Activated CD8-positive, alpha-beta T cell treated with anti-CD3 and anti-CD28 coated beads, Interleukin-2, amount 10 ng/mL, durations not matched to agents 7 days and 5 days (primary cell): Measurements from ENCODE around the gene SARS1. TPM values are rescaled to one million over a fixed set of nuclear protein-coding genes. Genes with fewer than 3 reads are reported as not detected.

Experiments
- ATAC-seq: fragments of 150-1000 bp; cut with Tn5 transposase; one replicate; pipeline ENCODE4 v1.10.0; 2021; ENCODE audit warnings: moderate library complexity
- CTCF ChIA-PET: fragments of 350-600 bp; sonication (Branson Sonifier 250); formaldehyde crosslinking; loops from one replicate; lab custom pipeline; 2021; ENCODE audit warnings: antibody characterized with exemption; lab: Charles Lee
- POLR2A ChIA-PET: fragments of 350-600 bp; sonication (Branson Sonifier 250); formaldehyde crosslinking; loops from one replicate; lab custom pipeline; 2021; ENCODE audit warnings: antibody characterized with exemption; lab: Charles Lee
- DNase-seq: peaks from one replicate; pipeline ENCODE4 v3.0.0-alpha.2; 2020
- H3K27ac Mint-ChIP-seq: one replicate; pipeline ENCODE4 v1.8.0; 2021; ENCODE audit warnings: mild to moderate bottlenecking, mixed read lengths
- H3K27me3 Mint-ChIP-seq: one replicate; pipeline ENCODE4 v1.8.0; 2021; ENCODE audit warnings: low read depth, mixed read lengths
- H3K36me3 Mint-ChIP-seq: one replicate; pipeline ENCODE4 v1.8.0; 2021; ENCODE audit warnings: low read depth, mixed read lengths
- H3K4me1 Mint-ChIP-seq: one replicate; pipeline ENCODE4 v1.8.0; 2021; ENCODE audit warnings: low read depth, mixed read lengths
- H3K4me3 Mint-ChIP-seq: one replicate; pipeline ENCODE4 v1.8.0; 2021; ENCODE audit warnings: mild to moderate bottlenecking, mixed read lengths
- H3K9me3 Mint-ChIP-seq: one replicate; pipeline ENCODE4 v1.8.0; 2022; ENCODE audit warnings: mixed read lengths; ENCODE audit not compliant: insufficient read depth
- total RNA-seq, 2 experiments: library from RNA; stranded (reverse); gene quantifications; one replicate each; pipeline ENCODE4 v1.2.3, GENCODE V29; 2021

Gene SARS1
- total RNA-seq, 2 experiments from 2014 or later = 145 to 157 TPM

DNA sequence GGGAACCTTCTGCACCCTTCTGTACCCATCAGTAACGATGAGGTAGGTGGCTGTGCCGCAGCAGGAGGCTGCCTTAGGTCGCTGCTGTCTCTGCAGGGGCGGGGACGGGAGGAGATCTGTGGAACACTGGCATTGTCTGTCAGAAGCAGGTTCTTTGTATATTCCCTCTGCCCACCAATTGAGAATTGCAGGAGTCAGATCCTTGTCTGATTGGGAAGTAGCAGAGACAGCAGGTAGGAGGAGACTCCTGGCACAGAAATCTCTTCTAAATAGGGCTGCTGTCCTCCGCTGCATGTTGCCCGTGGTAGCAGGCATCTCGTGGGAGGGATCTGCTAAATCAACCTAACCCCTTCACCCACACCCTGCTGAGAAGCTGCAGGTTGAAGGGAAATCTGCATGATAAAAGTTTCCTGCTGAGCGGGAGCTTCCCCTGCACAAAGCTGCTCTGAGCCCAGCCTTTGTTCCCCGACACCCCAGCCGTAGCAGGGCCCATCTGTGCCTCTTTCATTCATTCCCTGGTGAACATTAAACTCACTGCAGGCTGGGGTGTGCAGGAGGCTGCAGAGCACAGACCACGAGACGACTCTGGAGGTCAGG is 15.9 kb downstream of the SARS1 start:
- Mint-ChIP-seq H3K4me3 (no peak overlapping the region), H3K36me3 (peaks cover 67% of the 10 kb centered on the region), H3K27me3 (no peaks in the 10 kb centered on the region), H3K9me3 (no peaks in the 10 kb centered on the region), H3K4me1 (peaks cover 5% of the 10 kb centered on the region), H3K27ac (no peak overlapping the region)
- ChIA-PET CTCF (no interaction called here), POLR2A (no interaction called here)
- ATAC-seq (no peak), DNase-seq (no peak)

DNA sequence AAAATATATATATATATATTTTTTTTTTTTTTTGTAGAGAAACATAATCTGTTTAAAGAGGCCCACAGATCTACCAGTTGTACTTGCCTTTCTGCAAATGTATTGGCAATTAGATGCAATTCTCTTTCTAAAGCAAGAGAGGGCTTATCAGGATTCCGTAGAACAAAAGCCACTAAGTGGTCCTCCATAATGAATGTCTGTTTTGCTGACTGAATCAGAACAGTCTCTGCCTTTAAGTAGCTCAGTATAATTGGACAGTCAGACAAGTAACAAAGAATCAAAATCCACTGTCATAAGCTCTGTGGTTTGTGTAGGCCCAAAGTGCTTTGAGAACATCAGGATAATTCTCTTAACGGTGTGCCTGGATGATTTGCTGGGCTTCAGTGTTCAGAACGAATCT is 17.3 kb downstream of the SARS1 start:
- peaks cover 68% of the 10 kb centered on the region for H3K36me3 Mint-ChIP-seq
- H3K9me3 Mint-ChIP-seq = no peaks in the 10 kb centered on the region
- H3K4me1 Mint-ChIP-seq = peaks cover 14% of the 10 kb centered on the region
- ChIA-PET CTCF (no interaction called here), POLR2A (no interaction called here)
- no peak overlapping the region for H3K27ac Mint-ChIP-seq
- DNase-seq = no peak
- no peak overlapping the region for H3K4me3 Mint-ChIP-seq
- H3K27me3 Mint-ChIP-seq = no peaks in the 10 kb centered on the region
- no peak for ATAC-seq

DNA sequence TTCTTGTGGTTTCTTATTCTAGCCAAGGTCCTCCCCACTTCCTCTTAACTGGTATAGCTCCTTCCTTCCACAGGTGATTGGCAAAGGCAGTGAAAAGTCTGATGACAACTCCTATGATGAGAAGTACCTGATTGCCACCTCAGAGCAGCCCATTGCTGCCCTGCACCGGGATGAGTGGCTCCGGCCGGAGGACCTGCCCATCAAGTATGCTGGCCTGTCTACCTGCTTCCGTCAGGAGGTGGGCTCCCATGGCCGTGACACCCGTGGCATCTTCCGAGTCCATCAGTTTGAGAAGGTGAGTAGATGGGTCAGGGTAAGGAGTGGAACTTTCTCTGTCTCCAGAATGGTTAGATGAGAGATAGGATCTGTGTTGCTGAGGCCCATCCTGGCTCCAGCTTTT is 21.4 kb downstream of the SARS1 start:
- Mint-ChIP-seq H3K27ac (peak overlapping the region; percentile 4), H3K36me3 (peaks cover 64% of the 10 kb centered on the region), H3K4me1 (peaks cover 14% of the 10 kb centered on the region), H3K27me3 (no peaks in the 10 kb centered on the region), H3K9me3 (no peaks in the 10 kb centered on the region), H3K4me3 (no peak overlapping the region)
- DNase-seq = no peak
- ChIA-PET CTCF (no interaction called here), POLR2A (no interaction called here)
- no peak for ATAC-seq

DNA sequence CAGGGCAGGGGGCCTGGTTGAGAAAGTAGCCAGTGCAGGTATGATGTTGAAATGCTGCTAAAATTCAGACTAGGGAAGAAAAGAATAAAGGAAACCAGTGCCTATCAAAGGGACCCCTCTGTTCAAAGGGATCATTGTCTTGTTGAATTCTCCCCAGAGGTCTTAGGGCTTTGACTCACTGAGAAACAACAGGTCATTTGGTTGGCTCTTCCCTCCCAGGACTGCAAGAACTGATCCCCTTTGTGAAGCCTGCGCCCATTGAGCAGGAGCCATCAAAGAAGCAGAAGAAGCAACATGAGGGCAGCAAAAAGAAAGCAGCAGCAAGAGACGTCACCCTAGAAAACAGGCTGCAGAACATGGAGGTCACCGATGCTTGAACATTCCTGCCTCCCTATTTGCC is 23.8 kb downstream of the SARS1 start:
- ChIA-PET CTCF (interaction anchor here (1.0 kb wide), 1 partner anchor 12 kb away, joined by 3 read pairs; the partner anchor contains the start of gene CELSR2), POLR2A (interaction anchor here (1.2 kb wide), 1 partner anchor 12 kb away, joined by 3 read pairs; the partner anchor contains the start of gene CELSR2)
- Mint-ChIP-seq H3K27ac (no peak overlapping the region), H3K27me3 (peaks cover 9% of the 10 kb centered on the region), H3K36me3 (peaks cover 46% of the 10 kb centered on the region), H3K4me1 (peaks cover 19% of the 10 kb centered on the region), H3K9me3 (no peaks in the 10 kb centered on the region), H3K4me3 (no peak overlapping the region)
- no peak for DNase-seq
- no peak for ATAC-seq

DNA sequence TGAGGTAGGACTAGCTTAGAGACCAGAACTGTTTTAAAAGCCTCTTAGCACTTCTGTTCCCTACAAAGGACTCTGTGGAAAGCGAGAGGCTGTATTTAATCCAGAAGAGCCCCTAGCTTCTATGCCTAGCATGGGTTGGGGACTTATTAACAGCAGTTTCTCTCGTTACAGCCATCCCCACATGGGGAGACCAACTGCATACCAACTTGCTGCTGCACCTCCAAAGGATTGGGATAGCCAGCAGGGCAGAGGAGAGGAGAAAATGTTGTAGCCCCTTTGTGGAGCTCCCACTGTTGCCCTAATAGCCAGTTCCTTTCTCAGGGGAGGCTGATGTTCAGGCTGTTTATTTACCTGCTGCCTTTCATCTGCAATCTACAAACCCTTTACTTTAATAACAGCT is 24.7 kb downstream of the SARS1 start:
- H3K27me3 Mint-ChIP-seq = peaks cover 10% of the 10 kb centered on the region
- H3K36me3 Mint-ChIP-seq = peaks cover 40% of the 10 kb centered on the region
- no peak overlapping the region for H3K4me3 Mint-ChIP-seq
- ChIA-PET POLR2A (no interaction called here), CTCF (interaction anchor here (0.9 to 2.5 kb wide), 5 partner anchors 9 to 191 kb away, joined by 3 to 15 read pairs (median 3); no protein-coding TSS in a partner anchor)
- ATAC-seq (no peak), DNase-seq (no peak)
- H3K27ac Mint-ChIP-seq = no peak overlapping the region
- peaks cover 19% of the 10 kb centered on the region for H3K4me1 Mint-ChIP-seq
- H3K9me3 Mint-ChIP-seq = no peaks in the 10 kb centered on the region

DNA sequence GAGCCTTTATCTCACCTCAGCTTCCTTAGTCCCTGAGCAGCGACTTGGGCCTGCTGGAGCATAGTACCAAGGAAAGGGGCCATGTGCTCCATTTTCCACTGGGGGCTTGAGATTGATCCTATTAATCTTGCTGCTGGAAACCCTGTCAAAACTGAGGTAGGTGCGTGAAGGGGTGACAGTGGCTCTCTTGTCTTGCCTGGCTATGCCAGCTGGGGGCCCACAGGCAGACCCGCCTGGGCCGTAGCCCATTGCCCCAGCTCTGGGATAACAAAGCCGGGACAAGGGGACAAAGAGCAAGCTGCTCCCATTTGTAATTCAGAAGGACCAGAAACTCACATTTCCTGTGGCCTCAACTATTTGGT is 25.3 kb downstream of the SARS1 start:
- Mint-ChIP-seq H3K27me3 (peaks cover 10% of the 10 kb centered on the region), H3K9me3 (no peaks in the 10 kb centered on the region), H3K36me3 (peaks cover 40% of the 10 kb centered on the region), H3K4me3 (no peak overlapping the region), H3K4me1 (peaks cover 19% of the 10 kb centered on the region), H3K27ac (no peak overlapping the region)
- ChIA-PET POLR2A (no interaction called here), CTCF (interaction anchor here (1.0 to 2.5 kb wide), 8 partner anchors 11 to 294 kb away, joined by 3 to 15 read pairs (median 3); partner anchors contain the start of gene CELSR2)
- no peak for DNase-seq
- no peak for ATAC-seq

DNA sequence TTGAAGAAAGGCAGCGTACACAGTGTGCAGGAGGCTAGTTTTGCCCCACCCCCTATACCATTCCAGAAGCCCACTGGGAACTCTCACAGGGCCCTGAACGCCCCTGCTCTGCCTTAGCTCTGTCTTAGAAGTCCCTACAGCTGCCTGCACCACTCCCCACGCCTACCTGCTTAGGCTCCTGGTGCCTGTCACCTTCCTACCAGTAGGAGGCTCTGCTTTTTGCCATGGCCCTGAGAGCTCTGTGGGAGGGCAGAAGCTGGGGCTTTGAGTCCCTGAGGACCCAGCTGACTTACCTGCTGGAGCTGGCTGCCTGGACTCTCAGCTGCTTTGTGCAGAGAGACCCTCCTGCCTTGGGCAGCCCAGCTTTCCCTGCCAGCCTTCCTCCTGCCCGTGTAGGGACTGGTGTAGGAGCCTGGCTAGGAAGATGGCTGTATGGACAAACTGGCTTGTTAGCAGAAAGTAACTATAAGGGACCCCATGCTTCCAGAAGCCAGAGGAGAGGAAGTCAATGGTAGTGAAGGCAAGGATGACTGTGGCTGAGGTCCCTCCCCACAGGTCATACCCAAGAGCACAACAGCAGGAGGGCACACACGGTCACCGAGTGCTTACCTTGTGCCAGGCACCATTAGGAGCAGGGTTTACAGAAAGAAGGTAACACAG is 25.8 kb downstream of the SARS1 start:
- peaks cover 12% of the 10 kb centered on the region for H3K27me3 Mint-ChIP-seq
- H3K9me3 Mint-ChIP-seq = no peaks in the 10 kb centered on the region
- CTCF ChIA-PET = interaction anchor here (1.0 to 2.5 kb wide), 7 partner anchors 11 to 293 kb away, joined by 3 to 15 read pairs (median 3); partner anchors contain the start of gene CELSR2
- H3K4me3 Mint-ChIP-seq = no peak overlapping the region
- POLR2A ChIA-PET = no interaction called here
- H3K4me1 Mint-ChIP-seq = peaks cover 15% of the 10 kb centered on the region
- H3K27ac Mint-ChIP-seq = no peak overlapping the region
- DNase-seq (peak; percentile 44), ATAC-seq (peak; percentile 57)
- H3K36me3 Mint-ChIP-seq = peaks cover 37% of the 10 kb centered on the region

DNA sequence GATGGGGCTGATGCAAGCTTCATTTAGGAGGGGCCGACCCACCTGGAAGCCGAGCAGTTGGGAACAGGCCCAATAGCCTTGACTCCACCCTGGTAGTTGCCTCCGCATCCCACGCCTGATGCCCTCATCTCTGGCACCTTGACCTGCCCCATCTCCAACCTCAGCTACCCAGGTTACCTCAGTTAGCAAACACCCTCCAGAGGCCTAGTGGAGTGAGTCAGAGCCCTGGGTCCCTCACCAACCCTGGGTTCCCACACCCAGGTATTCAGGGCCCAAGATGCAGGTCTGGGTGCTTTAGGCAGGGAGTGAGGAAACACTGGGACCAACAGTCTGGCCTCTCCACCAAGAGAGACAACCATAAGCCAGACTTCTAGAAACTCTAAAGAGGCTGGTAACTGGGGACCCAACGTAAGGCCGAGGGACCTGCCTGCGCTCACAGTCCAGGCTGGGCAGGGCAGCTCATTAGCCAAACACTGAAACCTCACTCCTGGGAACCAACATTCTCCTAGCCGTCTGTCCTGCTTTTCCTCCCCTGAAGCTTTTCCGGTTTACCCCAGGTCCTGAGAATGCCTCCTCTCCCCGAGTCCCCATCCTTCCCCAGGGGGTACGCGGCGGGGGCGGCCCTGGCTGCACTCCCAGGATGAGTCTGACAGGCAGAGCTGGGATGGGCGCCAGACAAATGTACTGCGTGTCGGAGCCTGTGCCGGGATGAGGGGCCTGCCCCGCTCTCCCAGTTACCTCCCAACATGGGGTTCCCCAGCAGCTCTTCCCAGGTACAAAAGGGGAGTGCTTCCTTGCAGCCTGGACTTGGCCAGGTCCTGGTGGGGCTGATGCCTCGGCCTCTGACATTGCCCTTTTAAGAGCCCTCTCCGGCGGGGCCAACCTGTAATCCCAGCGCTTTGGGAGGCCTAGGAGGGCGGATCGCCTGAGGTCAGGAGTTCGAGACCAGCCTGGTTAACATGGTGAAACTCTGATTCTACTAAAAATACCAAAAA is 26.7 kb downstream of the SARS1 start:
- POLR2A ChIA-PET = no interaction called here
- ATAC-seq = no peak
- H3K4me1 Mint-ChIP-seq = peaks cover 6% of the 10 kb centered on the region
- peaks cover 17% of the 10 kb centered on the region for H3K27me3 Mint-ChIP-seq
- no peak overlapping the region for H3K27ac Mint-ChIP-seq
- no peaks in the 10 kb centered on the region for H3K9me3 Mint-ChIP-seq
- H3K36me3 Mint-ChIP-seq = peaks cover 29% of the 10 kb centered on the region
- CTCF ChIA-PET = interaction anchor here (0.8 to 2.5 kb wide), 8 partner anchors 10 to 292 kb away, joined by 3 to 15 read pairs (median 3); partner anchors contain the start of gene CELSR2
- no peak for DNase-seq
- H3K4me3 Mint-ChIP-seq = no peak overlapping the region

DNA sequence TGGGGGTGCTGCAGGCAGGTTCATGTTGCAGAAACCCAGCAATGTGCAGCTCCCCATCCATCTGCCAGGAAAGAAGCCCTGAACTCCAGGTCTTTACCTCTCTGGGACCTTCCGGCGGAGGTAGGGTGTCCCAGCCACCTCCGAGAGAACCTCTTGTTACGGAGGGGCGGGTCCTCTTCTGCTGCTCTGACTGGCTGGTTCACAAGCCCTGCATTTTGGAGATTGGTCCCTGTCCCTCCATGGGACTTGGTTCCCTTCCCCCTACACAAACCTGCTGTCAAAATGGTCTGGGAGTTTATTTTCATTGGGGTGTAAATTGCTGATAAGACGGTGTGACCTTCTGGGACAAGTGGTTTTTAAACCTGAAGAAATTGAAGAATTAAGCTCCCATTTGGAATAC is 27.6 kb downstream of the SARS1 start:
- Mint-ChIP-seq H3K36me3 (peaks cover 21% of the 10 kb centered on the region), H3K27ac (no peak overlapping the region), H3K4me1 (peaks cover 5% of the 10 kb centered on the region), H3K27me3 (peaks cover 17% of the 10 kb centered on the region), H3K4me3 (no peak overlapping the region), H3K9me3 (no peaks in the 10 kb centered on the region)
- DNase-seq (no peak), ATAC-seq (no peak)
- POLR2A ChIA-PET = interaction anchor here (0.6 kb wide), 1 partner anchor 111 kb away, joined by 4 read pairs; no protein-coding TSS in a partner anchor
- CTCF ChIA-PET = interaction anchor here (0.6 to 1.1 kb wide), 4 partner anchors 9 to 687 kb away, joined by 3 to 4 read pairs (median 3); no protein-coding TSS in a partner anchor

DNA sequence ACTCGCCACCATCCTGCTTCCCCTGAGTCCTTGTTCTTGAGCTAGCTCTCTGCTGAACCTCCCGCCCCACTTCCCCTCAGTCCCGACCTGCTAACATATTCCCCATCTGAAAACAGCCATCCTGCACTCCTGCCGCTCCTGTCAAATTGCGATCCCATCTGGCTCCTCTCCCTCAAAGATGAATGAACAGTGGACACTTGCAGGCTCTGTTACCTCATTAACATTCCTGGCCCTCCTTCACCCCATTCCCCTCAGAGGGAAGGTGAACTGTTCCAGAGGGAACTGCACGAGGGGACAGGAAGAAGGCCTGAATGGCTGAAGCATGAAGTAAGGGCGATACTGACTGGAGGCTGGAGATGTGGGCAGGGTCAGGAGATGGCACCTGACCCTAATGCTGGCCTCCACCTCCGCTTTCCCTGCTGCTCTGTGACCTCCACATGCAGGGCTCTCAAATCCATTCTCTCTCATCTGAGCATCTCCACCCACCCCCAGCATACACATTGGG is 28.2 kb downstream of the SARS1 start:
- H3K27ac Mint-ChIP-seq = no peak overlapping the region
- no peaks in the 10 kb centered on the region for H3K9me3 Mint-ChIP-seq
- peaks cover 18% of the 10 kb centered on the region for H3K36me3 Mint-ChIP-seq
- DNase-seq (no peak), ATAC-seq (no peak)
- ChIA-PET POLR2A (no interaction called here), CTCF (interaction anchor here (1.2 kb wide), 1 partner anchor 157 kb away, joined by 3 read pairs; no protein-coding TSS in a partner anchor)
- H3K4me3 Mint-ChIP-seq = no peak overlapping the region
- peaks cover 5% of the 10 kb centered on the region for H3K4me1 Mint-ChIP-seq
- H3K27me3 Mint-ChIP-seq = peaks cover 19% of the 10 kb centered on the region

DNA sequence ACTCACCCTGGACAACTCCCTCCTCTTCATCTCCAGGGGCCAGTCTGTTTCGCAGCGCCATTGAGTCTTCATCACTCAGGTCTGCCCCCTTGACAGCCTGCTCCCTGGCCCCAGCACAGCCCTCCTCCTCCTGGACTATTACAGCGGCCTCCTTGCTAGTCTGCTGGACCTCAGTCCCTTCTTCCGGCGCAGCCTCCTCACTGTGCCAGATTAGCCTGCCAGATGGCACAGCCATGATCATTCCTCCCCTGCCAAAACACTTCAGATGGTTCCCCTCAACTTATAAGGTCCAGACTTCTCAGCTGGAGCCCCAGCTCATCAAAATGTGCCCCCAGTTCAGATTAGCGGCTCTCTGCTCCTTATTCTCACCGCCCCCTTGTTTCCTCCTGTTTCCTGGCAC is 28.7 kb downstream of the SARS1 start:
- Mint-ChIP-seq H3K4me3 (no peak overlapping the region), H3K27ac (no peak overlapping the region), H3K4me1 (peaks cover 5% of the 10 kb centered on the region), H3K36me3 (peaks cover 13% of the 10 kb centered on the region), H3K9me3 (no peaks in the 10 kb centered on the region), H3K27me3 (peaks cover 19% of the 10 kb centered on the region)
- no peak for ATAC-seq
- ChIA-PET POLR2A (no interaction called here), CTCF (interaction anchor here (1.2 kb wide), 1 partner anchor 156 kb away, joined by 3 read pairs; no protein-coding TSS in a partner anchor)
- DNase-seq = no peak
